GM12892 (cell line): ENCODE results near the gene BRINP3.

Experiments used
- DNase-seq: peaks from one replicate; pipeline ENCODE4 v3.0.0; 2011; ENCODE audit not compliant: insufficient read length
- FAIRE-seq: peaks from 2 replicates; lab custom pipeline; 2011; peaks lifted over from hg19 to GRCh38; lab: Jason Lieb, UNC
- POLR2A ChIP-seq: IDR thresholded peaks from 2 replicates; pipeline ENCODE4 v1.6.1; 2011; ENCODE audit warnings: low read depth, low read length, control low read depth
- POLR2AphosphoS5 ChIP-seq: IDR thresholded peaks from 2 replicates; pipeline ENCODE4 v1.6.1; 2011; ENCODE audit warnings: low read depth, low read length, control low read depth
- TAF1 ChIP-seq: IDR thresholded peaks from 2 replicates; pipeline ENCODE4 v1.6.1; 2011; ENCODE audit warnings: low read depth, mild to moderate bottlenecking, control low read depth, low read length, borderline replicate concordance

BRINP3 gene

DNA sequence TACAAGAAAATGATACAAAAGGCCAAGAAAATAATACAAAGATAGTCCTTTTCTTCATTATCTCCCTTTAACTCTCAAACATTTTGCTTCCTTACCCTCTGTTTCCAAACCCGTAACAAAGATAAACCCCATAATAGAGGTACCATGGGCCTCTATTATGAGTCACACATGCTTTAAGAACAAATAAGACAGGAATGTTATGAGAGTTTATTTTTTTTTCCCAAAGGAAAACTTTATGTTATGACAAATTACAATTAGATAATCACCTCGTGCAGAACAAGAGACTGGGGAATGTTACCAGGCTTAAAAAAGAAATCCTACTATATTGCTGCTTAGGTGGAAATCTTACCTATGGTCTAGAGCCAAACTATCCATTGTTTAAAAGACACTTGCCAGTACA, 272.0 kb downstream of the BRINP3 start:
- DNase-seq: no peak
- TF ChIP-seq POLR2A: no peak
- no peak for TF ChIP-seq POLR2AphosphoS5
- no peak for TF ChIP-seq TAF1
- no peak for FAIRE-seq

DNA sequence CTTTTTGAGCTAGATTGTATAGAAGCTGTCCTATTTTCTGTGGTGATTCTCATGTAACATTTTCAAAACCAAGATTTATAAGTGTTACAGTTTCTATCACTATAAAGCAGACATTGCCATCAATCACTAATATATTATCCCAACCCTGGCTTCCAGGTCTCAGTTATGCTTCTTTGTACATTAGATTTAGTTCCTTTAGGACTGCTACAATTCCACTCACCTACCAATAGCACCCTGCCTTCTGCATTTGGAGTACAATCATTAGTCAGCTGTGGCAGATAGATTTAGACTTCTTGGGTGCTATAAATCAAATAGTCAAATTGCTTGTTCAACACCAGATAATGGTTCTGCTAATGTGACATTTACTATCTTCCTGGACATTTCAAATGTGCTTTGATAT, 281.6 kb downstream of the BRINP3 start:
- no peak for DNase-seq
- TF ChIP-seq POLR2AphosphoS5 (no peak), TAF1 (no peak), POLR2A (no peak)
- FAIRE-seq: no peak

DNA sequence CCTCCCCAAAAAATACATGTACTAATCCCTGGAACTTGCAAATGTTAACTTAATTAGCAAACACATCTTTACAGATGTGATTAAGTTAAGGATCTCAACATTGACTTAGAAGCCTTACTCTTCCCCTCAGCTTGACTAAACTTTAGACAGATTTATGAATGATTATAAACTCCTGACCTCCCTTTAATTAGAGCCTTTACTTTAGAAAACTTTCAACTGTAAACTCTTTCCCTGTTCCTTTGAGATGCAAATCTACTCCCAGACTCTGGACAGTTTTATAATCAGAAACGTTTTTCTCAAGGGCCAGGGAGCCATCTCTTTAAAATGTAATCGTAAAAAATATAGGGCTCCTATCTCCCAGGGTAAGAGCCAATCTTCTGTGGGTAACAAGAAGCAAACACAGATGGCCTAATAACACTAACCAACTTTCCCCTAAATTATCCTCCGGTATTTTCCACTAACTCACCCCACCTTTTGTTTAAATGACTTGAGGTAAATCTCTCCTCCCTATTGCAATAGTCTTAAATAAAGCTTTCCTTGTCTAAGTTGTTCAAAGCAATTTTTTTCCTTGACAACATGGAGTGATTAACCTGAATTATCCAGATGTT, 284.1 kb downstream of the BRINP3 start:
- no peak for TF ChIP-seq POLR2A
- no peak for TF ChIP-seq POLR2AphosphoS5
- no peak for TF ChIP-seq TAF1
- DNase-seq (no peak), FAIRE-seq (no peak)

DNA sequence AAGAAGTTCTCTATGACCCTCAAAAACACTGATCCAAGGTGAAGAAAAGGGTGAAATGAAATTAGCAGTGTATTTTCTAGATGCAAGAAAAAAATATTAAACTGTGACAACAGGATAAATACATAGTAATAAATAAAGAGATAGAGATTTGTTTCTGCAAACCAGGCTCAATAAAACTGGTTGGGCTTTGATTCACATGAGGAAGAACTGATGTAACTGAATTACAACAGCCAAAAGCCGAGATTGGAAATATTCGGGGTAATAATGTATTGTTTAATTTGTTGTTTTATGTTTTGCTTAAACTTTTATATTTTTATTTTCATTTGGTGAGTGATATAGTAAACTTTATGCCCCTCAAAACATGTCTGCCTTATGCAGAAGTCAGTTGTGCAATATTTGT, 285.0 kb downstream of the BRINP3 start:
- TF ChIP-seq TAF1 (no peak), POLR2AphosphoS5 (no peak), POLR2A (no peak)
- FAIRE-seq: no peak
- DNase-seq: no peak

DNA sequence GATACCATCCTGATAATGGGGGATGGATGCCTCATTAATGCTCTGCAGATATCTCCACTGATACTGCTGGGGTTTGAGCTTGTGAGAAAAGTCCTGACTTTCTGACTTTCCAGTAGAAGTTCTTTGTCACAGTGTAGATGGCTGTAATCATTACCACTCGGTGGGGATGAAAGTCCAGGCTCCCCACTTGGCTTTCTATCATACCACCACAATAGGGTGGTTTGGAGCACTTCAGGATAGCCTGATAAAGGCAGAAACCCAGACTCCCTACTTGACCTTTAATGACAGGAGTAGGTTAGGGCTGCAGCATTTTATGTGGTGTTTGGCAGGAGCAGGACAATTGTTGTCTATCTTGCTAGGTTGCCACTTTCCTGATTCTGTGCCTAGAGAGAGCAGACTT, 294.1 kb downstream of the BRINP3 start:
- no peak for TF ChIP-seq POLR2A
- no peak for TF ChIP-seq POLR2AphosphoS5
- no peak for TF ChIP-seq TAF1
- DNase-seq (no peak), FAIRE-seq (no peak)

DNA sequence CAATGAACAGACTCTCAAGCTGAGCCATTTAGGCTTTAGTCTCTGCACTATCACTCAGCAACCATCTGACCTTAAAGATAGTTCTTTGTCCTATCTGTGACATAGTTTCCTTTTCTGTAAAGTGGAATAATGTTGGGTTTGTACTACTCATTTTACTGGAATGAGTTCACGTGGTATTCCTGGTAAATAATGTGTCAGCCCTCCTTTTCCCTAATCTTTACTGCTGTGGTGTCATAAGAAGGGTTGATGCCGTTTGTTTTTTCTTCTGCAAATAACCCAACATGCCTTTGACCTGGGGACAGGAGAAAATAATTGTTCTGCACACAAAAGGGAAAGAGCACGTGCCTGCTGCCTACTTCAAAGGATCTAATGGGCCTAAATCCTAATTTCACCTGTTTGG, 297.8 kb downstream of the BRINP3 start:
- FAIRE-seq (no peak), DNase-seq (no peak)
- TF ChIP-seq TAF1: no peak
- no peak for TF ChIP-seq POLR2AphosphoS5
- TF ChIP-seq POLR2A: no peak

DNA sequence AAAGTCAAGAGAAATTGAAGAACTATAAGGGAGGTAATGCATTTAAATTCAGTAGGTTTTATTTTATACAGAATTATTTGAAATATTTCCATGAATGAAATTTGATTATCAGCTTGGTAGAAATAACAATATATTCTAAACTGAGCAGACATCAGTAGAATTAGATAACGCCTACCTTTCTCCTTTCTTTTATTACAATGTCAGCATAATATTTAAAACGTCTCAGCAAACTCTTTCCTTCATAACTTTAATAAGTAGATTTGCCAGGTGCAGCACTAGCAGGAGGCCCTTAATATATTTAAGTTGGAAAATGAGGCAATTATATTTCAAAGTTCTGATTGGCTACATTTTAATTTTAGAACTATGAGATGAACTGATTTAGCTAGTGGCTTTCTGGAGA, 298.8 kb downstream of the BRINP3 start:
- no peak for DNase-seq
- no peak for FAIRE-seq
- TF ChIP-seq POLR2A (no peak), TAF1 (no peak), POLR2AphosphoS5 (no peak)

DNA sequence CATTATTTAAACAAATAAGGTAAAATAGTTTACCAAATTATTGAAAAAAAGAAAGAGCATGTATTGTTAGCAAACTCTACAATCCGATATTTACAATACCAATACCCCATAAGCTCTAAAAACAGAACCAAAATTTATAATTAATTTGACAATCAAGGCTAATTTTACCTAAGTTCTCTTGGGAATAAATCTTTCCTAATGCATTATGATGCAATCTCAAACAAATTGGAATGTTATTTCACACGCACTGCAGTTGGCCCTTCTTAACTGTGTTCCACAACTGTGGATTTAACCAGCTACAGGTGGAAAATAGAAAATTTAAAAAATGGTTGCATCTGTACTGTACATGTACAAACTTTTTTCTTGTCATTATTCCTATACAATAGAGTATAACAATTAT, 300.1 kb downstream of the BRINP3 start:
- DNase-seq: no peak
- TF ChIP-seq TAF1 (no peak), POLR2AphosphoS5 (no peak), POLR2A (no peak)
- no peak for FAIRE-seq

DNA sequence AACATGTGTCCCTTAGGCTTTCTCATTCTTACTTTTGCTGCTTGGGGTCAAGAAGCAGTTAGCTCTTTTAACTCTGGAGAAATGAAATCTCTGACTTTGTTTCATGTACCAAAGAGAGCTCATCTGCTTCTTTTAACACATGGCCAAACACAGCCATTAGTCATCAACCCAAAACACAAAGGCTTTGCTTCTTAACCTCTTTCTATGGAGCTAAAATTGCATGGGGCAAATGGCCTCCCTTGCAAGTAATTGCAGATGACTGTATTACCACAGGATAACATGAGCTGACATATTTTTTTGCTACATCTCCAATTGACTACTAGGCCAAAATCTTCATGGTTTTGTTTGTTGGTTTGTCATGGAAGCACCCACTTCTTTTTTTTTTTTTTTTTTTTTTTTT, 300.9 kb downstream of the BRINP3 start:
- FAIRE-seq (no peak), DNase-seq (no peak)
- no peak for TF ChIP-seq POLR2A
- TF ChIP-seq TAF1: no peak
- no peak for TF ChIP-seq POLR2AphosphoS5

DNA sequence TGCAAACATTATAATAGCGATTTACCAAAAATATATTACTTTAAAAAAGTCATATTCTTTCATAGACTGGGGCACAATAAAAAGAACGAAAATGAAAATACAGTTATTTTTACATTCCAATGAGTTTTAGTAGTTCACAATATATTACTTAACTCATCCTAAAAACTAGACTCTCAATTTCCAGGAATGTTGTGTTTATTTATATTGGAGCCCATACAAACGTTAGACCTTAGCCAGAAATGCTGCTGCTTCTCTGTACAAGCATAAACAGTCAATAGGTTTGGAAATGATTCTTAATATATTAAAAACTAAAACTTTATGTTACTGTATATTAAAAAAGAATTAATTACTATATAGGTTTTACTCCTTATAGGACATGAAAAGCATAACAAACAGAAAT, 302.3 kb downstream of the BRINP3 start:
- DNase-seq (no peak), FAIRE-seq (no peak)
- TF ChIP-seq POLR2AphosphoS5 (no peak), TAF1 (no peak), POLR2A (no peak)

DNA sequence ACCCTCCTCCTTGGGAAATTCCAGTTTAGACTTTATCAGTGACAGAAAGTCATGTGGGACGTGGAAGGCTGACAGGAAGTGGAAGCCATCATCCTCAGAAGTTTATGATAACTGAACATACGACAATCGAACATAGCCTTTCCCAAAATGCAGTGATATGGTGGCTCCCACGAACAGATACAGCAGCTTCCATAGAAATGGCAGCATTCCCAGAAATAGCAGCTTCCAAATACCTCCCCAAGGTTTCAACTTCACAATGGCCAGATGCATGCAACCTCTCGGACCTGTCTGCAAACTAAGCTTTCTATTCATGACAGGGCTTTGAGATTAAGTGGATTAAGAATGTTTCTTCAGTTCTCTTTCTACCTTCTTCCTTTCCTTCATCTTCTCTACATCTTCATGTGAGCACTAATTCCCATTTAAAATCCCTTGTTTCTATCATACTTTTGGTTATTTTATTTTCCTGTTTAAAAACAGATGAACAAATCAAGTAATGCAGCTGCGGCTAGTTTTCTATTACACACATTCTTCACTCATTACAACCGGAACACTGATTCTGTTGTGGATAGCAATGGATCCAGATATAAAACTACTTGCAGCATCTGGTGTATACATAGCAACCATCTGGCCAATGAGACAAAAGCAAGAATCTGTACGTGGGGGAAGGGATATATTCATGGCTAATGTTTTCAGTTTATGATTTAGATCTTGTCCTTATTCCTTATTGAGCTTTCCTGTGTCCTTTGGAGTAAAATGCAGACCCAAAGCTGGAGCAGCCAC, 304.8 kb downstream of the BRINP3 start:
- TF ChIP-seq TAF1 (no peak), POLR2AphosphoS5 (no peak), POLR2A (no peak)
- FAIRE-seq: no peak

DNA sequence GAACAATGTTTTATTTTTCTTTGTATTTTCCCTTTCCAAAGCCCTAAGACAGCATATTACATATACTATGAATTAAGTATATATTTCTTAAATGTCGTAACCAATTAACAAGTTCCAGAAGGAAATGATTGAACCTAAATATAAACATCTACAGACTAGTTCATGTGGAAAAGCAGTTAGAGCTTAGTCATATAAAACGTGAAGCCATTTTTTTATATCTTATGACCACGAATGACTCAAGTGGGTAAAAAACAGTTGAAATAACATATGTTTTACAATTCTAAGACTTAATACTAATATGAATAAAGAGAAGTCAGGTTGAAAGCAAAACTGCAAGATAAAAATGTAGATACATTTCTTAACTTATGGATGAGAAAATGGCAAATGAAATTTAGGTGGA, 307.3 kb downstream of the BRINP3 start:
- no peak for DNase-seq
- no peak for FAIRE-seq
- TF ChIP-seq POLR2A (no peak), POLR2AphosphoS5 (no peak), TAF1 (no peak)

More for the DNA sequence above, 304.8 kb downstream of the BRINP3 start:
- no peak for DNase-seq
